Measurements from ENCODE around the gene CALD1. TPM values are rescaled to one million over a fixed set of nuclear protein-coding genes. Genes with fewer than 3 reads are reported as not detected.

Gene CALD1
- total RNA-seq, 1 experiment from 2014 or later, result 147 TPM

DNA sequence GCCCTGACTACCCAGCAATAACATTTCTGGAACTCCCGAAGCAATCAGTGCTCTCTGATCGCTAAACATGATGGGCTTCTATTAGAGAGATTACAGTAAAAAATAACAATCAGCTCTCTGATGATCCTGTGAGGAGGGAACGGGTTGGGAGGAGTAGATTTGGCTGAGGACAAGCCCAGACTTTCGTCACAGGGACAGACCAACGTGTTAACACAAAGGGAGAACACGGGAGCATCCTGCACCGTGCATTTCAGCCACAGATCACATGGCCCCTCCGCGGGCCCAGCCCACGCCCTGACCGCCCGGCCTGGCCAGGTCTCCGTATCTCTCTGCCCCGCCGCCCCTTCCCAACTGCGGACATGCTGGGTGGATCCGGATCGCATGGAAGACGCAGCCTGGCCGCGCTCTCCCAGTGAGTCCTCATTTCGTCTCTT lies 111.8 kb downstream of the CALD1 start:
- H3K4me1 Mint-ChIP-seq, result peaks cover 41% of the 10 kb centered on the region
- peak overlapping the region; percentile 83 for H3K4me3 Mint-ChIP-seq

DNA sequence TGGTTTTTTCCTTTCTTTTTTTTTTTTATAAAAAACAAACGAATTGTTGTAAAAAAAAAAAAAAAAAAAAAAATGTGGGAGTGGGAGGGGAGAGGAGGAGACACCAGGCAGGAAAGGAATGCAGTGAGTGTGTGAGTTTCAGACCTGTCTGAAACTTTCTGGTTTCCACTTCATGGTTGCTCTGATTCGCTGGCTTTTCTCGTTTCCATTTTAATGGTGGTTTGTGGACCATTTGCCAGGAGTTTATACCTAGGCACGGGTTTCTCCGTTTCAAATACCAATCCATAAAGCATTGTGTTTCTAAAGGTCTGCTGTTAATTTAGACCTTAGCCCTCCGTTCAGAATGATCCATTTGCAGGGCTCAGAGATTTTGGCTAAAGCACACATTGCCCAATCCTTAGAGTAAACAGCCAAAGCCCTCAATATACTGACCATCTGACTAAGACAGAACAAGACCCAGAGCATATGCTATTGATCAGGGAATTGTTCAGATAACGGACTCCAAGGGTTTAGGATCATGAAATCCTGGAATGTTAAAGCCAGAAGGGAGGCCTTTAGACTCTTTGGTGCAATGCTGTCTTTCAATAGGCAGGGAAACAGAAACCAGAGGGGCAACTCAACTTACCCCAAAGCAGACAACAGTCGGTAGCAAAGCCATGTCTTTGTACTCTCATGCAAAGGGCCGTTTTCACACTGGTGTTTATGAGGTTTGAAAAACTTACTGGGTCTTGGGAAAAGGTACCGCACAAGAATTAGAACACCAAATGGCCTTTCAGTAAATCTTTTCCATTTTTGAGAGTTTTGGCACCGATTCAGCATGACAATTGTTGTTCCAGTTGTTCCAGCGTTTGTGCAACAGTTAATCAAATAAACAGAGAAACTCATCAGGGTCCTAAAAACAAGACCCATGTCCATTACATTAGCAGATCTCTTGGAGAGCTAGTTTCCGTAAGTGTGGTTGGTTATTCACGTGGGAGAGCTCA lies 112.6 kb downstream of the CALD1 start:
- DNase-seq (ENCODE audit: low spot score) (no peak), ATAC-seq (peak; percentile 28)
- H3K9me3 Mint-ChIP-seq, result peaks cover 23% of the 10 kb centered on the region
- peak overlapping the region; percentile 54 for H3K27ac Mint-ChIP-seq
- CTCF ChIA-PET, result no interaction called here
- no peaks in the 10 kb centered on the region; the same call in 1 of the 2 replicates for H3K27me3 Mint-ChIP-seq (ENCODE audit: low read depth)
- peaks cover 43% of the 10 kb centered on the region for H3K4me1 Mint-ChIP-seq
- H3K36me3 Mint-ChIP-seq, result peaks cover 27% of the 10 kb centered on the region
- POLR2A ChIA-PET, result interaction anchor here (1.4 kb wide), 1 partner anchor 124 kb away, joined by 3 read pairs; no protein-coding TSS in a partner anchor
- H3K4me3 Mint-ChIP-seq, result peak overlapping the region; percentile 83
- TF ChIP-seq RELA (CRISPR knock-in tag; IDR thresholded peaks at IDR 0.05; ENCODE audit: borderline replicate concordance) (no peak), JUN (CRISPR knock-in tag; IDR thresholded peaks at IDR 0.05) (no peak), ZNF121 (CRISPR knock-in tag; IDR thresholded peaks at IDR 0.05) (no peak), SP1 (CRISPR knock-in tag; conservative IDR thresholded peaks at IDR 0.05) (no peak), PRRX2 (CRISPR knock-in tag; IDR thresholded peaks at IDR 0.05) (no peak), HMGA2 (CRISPR knock-in tag; IDR thresholded peaks at IDR 0.05) (no peak)
- TF ChIP-seq, protein P1, sequence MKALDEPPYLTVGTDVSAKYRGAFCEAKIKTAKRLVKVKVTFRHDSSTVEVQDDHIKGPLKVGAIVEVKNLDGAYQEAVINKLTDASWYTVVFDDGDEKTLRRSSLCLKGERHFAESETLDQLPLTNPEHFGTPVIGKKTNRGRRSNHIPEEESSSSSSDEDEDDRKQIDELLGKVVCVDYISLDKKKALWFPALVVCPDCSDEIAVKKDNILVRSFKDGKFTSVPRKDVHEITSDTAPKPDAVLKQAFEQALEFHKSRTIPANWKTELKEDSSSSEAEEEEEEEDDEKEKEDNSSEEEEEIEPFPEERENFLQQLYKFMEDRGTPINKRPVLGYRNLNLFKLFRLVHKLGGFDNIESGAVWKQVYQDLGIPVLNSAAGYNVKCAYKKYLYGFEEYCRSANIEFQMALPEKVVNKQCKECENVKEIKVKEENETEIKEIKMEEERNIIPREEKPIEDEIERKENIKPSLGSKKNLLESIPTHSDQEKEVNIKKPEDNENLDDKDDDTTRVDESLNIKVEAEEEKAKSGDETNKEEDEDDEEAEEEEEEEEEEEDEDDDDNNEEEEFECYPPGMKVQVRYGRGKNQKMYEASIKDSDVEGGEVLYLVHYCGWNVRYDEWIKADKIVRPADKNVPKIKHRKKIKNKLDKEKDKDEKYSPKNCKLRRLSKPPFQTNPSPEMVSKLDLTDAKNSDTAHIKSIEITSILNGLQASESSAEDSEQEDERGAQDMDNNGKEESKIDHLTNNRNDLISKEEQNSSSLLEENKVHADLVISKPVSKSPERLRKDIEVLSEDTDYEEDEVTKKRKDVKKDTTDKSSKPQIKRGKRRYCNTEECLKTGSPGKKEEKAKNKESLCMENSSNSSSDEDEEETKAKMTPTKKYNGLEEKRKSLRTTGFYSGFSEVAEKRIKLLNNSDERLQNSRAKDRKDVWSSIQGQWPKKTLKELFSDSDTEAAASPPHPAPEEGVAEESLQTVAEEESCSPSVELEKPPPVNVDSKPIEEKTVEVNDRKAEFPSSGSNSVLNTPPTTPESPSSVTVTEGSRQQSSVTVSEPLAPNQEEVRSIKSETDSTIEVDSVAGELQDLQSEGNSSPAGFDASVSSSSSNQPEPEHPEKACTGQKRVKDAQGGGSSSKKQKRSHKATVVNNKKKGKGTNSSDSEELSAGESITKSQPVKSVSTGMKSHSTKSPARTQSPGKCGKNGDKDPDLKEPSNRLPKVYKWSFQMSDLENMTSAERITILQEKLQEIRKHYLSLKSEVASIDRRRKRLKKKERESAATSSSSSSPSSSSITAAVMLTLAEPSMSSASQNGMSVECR (CRISPR knock-in tag; IDR thresholded peaks at IDR 0.05; ENCODE audit: borderline replicate concordance), result no peak
- TF ChIP-seq, protein P2, sequence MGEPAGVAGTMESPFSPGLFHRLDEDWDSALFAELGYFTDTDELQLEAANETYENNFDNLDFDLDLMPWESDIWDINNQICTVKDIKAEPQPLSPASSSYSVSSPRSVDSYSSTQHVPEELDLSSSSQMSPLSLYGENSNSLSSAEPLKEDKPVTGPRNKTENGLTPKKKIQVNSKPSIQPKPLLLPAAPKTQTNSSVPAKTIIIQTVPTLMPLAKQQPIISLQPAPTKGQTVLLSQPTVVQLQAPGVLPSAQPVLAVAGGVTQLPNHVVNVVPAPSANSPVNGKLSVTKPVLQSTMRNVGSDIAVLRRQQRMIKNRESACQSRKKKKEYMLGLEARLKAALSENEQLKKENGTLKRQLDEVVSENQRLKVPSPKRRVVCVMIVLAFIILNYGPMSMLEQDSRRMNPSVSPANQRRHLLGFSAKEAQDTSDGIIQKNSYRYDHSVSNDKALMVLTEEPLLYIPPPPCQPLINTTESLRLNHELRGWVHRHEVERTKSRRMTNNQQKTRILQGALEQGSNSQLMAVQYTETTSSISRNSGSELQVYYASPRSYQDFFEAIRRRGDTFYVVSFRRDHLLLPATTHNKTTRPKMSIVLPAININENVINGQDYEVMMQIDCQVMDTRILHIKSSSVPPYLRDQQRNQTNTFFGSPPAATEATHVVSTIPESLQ (CRISPR knock-in tag; IDR thresholded peaks at IDR 0.05), result no peak

More for the DNA sequence above, 111.8 kb downstream of the CALD1 start:
- Mint-ChIP-seq H3K9me3 (peaks cover 16% of the 10 kb centered on the region), H3K36me3 (peaks cover 20% of the 10 kb centered on the region), H3K27ac (peak overlapping the region; percentile 96), H3K27me3 (ENCODE audit: low read depth) (no peaks in the 10 kb centered on the region; the same call in 1 of the 2 replicates)
- DNase-seq (ENCODE audit: low spot score) (peak; percentile 67), ATAC-seq (peak; percentile 88)
- ChIA-PET CTCF (interaction anchor here (0.6 to 2.1 kb wide), 3 partner anchors 34 to 167 kb away, joined by 3 to 6 read pairs (median 5); partner anchors contain the start of gene AGBL3), POLR2A (interaction anchor here (0.7 to 1.4 kb wide), 2 partner anchors 9 to 123 kb away, joined by 3 to 4 read pairs; no protein-coding TSS in a partner anchor)
- TF ChIP-seq ZNF416 (CRISPR knock-in tag; IDR thresholded peaks at IDR 0.05) (no peak), CBFB (CRISPR knock-in tag; IDR thresholded peaks at IDR 0.05; ENCODE audit: low read depth) (no peak), NR3C1 (CRISPR knock-in tag; conservative IDR thresholded peaks at IDR 0.05; ENCODE audit: low read depth) (no peak), GABPB1 (CRISPR knock-in tag; IDR thresholded peaks at IDR 0.05) (peak; percentile 66; the same call in 1 of the 2 replicates)
- TF ChIP-seq, protein P3, sequence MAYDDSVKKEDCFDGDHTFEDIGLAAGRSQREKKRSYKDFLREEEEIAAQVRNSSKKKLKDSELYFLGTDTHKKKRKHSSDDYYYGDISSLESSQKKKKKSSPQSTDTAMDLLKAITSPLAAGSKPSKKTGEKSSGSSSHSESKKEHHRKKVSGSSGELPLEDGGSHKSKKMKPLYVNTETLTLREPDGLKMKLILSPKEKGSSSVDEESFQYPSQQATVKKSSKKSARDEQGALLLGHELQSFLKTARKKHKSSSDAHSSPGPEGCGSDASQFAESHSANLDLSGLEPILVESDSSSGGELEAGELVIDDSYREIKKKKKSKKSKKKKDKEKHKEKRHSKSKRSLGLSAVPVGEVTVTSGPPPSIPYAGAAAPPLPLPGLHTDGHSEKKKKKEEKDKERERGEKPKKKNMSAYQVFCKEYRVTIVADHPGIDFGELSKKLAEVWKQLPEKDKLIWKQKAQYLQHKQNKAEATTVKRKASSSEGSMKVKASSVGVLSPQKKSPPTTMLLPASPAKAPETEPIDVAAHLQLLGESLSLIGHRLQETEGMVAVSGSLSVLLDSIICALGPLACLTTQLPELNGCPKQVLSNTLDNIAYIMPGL (CRISPR knock-in tag; IDR thresholded peaks at IDR 0.05), result no peak
- TF ChIP-seq, protein P4, sequence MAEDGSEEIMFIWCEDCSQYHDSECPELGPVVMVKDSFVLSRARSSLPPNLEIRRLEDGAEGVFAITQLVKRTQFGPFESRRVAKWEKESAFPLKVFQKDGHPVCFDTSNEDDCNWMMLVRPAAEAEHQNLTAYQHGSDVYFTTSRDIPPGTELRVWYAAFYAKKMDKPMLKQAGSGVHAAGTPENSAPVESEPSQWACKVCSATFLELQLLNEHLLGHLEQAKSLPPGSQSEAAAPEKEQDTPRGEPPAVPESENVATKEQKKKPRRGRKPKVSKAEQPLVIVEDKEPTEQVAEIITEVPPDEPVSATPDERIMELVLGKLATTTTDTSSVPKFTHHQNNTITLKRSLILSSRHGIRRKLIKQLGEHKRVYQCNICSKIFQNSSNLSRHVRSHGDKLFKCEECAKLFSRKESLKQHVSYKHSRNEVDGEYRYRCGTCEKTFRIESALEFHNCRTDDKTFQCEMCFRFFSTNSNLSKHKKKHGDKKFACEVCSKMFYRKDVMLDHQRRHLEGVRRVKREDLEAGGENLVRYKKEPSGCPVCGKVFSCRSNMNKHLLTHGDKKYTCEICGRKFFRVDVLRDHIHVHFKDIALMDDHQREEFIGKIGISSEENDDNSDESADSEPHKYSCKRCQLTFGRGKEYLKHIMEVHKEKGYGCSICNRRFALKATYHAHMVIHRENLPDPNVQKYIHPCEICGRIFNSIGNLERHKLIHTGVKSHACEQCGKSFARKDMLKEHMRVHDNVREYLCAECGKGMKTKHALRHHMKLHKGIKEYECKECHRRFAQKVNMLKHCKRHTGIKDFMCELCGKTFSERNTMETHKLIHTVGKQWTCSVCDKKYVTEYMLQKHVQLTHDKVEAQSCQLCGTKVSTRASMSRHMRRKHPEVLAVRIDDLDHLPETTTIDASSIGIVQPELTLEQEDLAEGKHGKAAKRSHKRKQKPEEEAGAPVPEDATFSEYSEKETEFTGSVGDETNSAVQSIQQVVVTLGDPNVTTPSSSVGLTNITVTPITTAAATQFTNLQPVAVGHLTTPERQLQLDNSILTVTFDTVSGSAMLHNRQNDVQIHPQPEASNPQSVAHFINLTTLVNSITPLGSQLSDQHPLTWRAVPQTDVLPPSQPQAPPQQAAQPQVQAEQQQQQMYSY (CRISPR knock-in tag; IDR thresholded peaks at IDR 0.05), result no peak
- TF ChIP-seq, protein P5, sequence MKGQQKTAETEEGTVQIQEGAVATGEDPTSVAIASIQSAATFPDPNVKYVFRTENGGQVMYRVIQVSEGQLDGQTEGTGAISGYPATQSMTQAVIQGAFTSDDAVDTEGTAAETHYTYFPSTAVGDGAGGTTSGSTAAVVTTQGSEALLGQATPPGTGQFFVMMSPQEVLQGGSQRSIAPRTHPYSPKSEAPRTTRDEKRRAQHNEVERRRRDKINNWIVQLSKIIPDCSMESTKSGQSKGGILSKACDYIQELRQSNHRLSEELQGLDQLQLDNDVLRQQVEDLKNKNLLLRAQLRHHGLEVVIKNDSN (CRISPR knock-in tag; IDR thresholded peaks at IDR 0.05), result peak; percentile 74; the same call in 1 of the 2 replicates
- TF ChIP-seq, protein P6, sequence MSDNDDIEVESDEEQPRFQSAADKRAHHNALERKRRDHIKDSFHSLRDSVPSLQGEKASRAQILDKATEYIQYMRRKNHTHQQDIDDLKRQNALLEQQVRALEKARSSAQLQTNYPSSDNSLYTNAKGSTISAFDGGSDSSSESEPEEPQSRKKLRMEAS (CRISPR knock-in tag; IDR thresholded peaks at IDR 0.05), result 0 out of 2 replicates have a peak, but pooled peaks have one; percentile 54
- TF ChIP-seq, protein P7, sequence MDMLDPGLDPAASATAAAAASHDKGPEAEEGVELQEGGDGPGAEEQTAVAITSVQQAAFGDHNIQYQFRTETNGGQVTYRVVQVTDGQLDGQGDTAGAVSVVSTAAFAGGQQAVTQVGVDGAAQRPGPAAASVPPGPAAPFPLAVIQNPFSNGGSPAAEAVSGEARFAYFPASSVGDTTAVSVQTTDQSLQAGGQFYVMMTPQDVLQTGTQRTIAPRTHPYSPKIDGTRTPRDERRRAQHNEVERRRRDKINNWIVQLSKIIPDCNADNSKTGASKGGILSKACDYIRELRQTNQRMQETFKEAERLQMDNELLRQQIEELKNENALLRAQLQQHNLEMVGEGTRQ (CRISPR knock-in tag; IDR thresholded peaks at IDR 0.05), result peak; percentile 72

Measured in WTC11 (cell line).